Cardiac atrium fibroblast (primary cell): ENCODE measurements around the gene CYLC2. TPM values are rescaled to one million over a fixed set of nuclear protein-coding genes. Genes with fewer than 3 reads are reported as not detected.

Experiments
- total RNA-seq: library from RNA; depleted of rRNA; stranded (reverse); fragments of >200 nt; gene quantifications from 2 replicates; pipeline ENCODE4 v1.2.3, GENCODE V29; 2015

Gene CYLC2
- not detected in 2 replicates for total RNA-seq

DNA sequence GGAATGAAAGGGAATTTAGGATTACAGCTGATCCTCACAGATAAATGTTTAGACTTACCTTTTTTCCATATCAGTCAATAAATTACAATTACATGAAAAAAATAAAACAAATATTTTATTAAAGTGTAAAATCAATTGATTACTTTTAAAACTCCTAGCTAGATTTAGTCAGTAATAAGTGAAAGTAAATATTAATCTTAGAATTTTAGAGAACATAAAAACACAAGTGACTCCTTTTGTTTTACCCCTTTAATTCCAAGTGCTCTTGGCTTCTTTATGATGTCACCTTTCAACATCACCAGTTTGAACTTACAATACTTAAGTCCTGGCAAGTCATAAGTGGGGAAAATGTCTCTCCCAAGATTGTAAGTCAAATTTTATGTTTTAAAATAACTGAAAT lies at the start of gene CYLC2:
Gene CYLC2, plus strand, starts transcription at position 301 of the 400 bp plus-strand sequence. Its CDS starts 48 bp downstream, at position 349.

